Smooth muscle cell (in vitro differentiated cells): Measurements from ENCODE around the gene SFXN2. TPM values are rescaled to one million over a fixed set of nuclear protein-coding genes. Genes with fewer than 3 reads are reported as not detected.
A peak's percentile ranks its signal among the peaks of the same experiment; 100 is the strongest.
"Not testable (repeated sequence)": the region's sequence is repeated elsewhere in the genome, so short reads cannot be mapped to it uniquely, and the experiment has no call there.

Experiments used
- DNase-seq: peaks from one replicate; lab custom pipeline; 2025; ENCODE audit not compliant: unreplicated experiment; lab: John Stamatoyannopoulos, UW
- H2AFZ ChIP-seq: fragments of 200-600 bp; sonication (generic); 2 replicates; pipeline ENCODE4 v1.6.0; 2016; ENCODE audit warnings: antibody characterized with exemption, low read depth, mild to moderate bottlenecking
- H3F3A ChIP-seq: fragments of 200-600 bp; sonication (generic); 2 replicates; pipeline ENCODE4 v1.6.0; 2017; ENCODE audit warnings: antibody characterized with exemption, low read depth
- H3K27ac ChIP-seq: fragments of 200-600 bp; sonication (generic); 2 replicates; pipeline ENCODE4 v1.5.1; 2016; ENCODE audit warnings: low read depth, mild to moderate bottlenecking
- H3K27me3 ChIP-seq: fragments of 200-600 bp; sonication (generic); 2 replicates; pipeline ENCODE4 v1.6.1; 2016; ENCODE audit warnings: low read depth, mild to moderate bottlenecking
- H3K36me3 ChIP-seq: fragments of 200-600 bp; sonication (generic); 2 replicates; pipeline ENCODE4 v1.5.1; 2016; ENCODE audit warnings: low read depth
- H3K4me1 ChIP-seq: fragments of 200-600 bp; sonication (generic); 2 replicates; pipeline ENCODE4 v1.5.1; 2016; ENCODE audit warnings: low read depth
- H3K4me2 ChIP-seq: fragments of 200-600 bp; sonication (generic); 2 replicates; pipeline ENCODE4 v1.6.0; 2016; ENCODE audit warnings: mild to moderate bottlenecking
- H3K4me3 ChIP-seq: fragments of 200-600 bp; sonication (generic); 2 replicates; pipeline ENCODE4 v1.5.1; 2016; ENCODE audit warnings: mild to moderate bottlenecking
- H3K79me2 ChIP-seq: fragments of 200-600 bp; sonication (generic); 2 replicates; pipeline ENCODE4 v1.6.0; 2016; ENCODE audit warnings: low read depth, mild to moderate bottlenecking
- H3K9ac ChIP-seq: fragments of 200-600 bp; sonication (generic); 2 replicates; pipeline ENCODE4 v1.6.0; 2016; ENCODE audit warnings: low read depth
- H3K9me3 ChIP-seq: fragments of 200-600 bp; sonication (generic); replicated peaks from 2 replicates; pipeline ENCODE4 v1.5.1; 2016; ENCODE audit warnings: low read depth
- H4K20me1 ChIP-seq: fragments of 200-600 bp; sonication (generic); 2 replicates; pipeline ENCODE4 v1.6.0; 2016; ENCODE audit warnings: low read depth
- WGBS: methylation state at CpG from one replicate; pipeline ENCODE4 v1.1.7; 2016; ENCODE audit warnings: low lambda C conversion rate; 5-methylcytosine and 5-hydroxymethylcytosine counted together
- polyA plus RNA-seq: library from polyadenylated mRNA; unstranded; fragments of >200 nt; fragmentation: Nextera tagmentation; extraction: Ambion mirVana; gene quantifications from 2 replicates; pipeline ENCODE4 v1.2.1, GENCODE V29; 2016
- total RNA-seq: library from RNA; depleted of rRNA; stranded (reverse); fragments of >200 nt; gene quantifications from 2 replicates; pipeline ENCODE4 v1.2.3, GENCODE V29; 2014
- TF ChIP-seq, protein P1 (sequence below): fragments of 200-600 bp; sonication (generic); IDR thresholded peaks from 2 replicates; pipeline ENCODE4 v1.5.1; 2017; ENCODE audit warnings: borderline replicate concordance, mild to moderate bottlenecking, antibody characterized with exemption; ENCODE audit not compliant: insufficient read depth, poor library complexity, severe bottlenecking

The SFXN2 gene
- total and polyA plus RNA-seq, 2 experiments from 2014 or later: 2.0 to 2.9 TPM

DNA sequence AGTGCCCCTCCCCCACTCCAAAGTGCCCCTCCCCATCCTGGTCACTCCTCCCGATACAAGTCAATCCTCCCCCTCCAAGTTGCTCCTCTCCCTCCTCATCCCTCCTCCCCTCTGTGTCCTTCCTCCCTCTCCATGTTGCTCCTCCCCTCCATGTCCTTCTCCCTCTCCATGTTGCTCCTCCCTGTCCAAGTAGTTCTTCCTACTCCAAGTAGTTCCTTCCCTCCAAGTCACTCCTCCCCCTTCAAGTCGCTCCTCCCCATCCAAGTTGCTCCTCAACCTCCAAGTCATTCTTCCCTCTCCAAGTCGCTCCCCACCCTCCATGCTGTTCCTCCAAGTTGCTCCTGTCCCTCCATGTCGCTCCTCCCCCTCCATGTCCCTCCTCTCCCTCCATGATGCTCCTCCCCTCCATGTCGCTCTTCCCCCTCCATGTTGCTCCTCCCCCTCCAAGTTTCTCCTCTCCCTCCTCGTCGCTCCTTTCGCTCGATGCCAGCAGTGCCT, 20.7 kb downstream of the SFXN2 start:
- 93% methylated on average over 7 of the region's 9 CpGs for WGBS
- DNase-seq: no peak

DNA sequence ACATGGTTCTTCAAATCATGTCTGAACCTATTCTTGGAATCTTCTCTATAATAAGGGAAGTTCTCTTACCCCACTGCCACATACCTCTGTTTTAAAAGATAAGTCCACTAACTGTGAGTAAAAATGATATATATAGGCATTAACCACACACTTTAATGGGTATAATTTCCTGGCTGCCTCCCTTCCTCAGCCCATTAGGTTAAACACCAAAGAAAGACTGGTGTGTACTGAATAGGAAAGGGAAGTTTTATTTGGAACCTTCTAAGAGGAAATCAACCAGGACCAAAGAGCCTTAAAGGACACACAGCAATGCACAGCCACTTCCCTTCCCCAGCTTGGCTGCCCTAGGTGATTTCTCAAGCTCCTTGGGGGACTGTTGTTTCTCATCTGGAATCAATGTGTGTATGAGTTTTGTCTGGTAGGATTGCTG, 24.3 kb downstream of the SFXN2 start:
- TF ChIP-seq, protein P1, sequence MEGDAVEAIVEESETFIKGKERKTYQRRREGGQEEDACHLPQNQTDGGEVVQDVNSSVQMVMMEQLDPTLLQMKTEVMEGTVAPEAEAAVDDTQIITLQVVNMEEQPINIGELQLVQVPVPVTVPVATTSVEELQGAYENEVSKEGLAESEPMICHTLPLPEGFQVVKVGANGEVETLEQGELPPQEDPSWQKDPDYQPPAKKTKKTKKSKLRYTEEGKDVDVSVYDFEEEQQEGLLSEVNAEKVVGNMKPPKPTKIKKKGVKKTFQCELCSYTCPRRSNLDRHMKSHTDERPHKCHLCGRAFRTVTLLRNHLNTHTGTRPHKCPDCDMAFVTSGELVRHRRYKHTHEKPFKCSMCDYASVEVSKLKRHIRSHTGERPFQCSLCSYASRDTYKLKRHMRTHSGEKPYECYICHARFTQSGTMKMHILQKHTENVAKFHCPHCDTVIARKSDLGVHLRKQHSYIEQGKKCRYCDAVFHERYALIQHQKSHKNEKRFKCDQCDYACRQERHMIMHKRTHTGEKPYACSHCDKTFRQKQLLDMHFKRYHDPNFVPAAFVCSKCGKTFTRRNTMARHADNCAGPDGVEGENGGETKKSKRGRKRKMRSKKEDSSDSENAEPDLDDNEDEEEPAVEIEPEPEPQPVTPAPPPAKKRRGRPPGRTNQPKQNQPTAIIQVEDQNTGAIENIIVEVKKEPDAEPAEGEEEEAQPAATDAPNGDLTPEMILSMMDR: no peak
- Histone ChIP-seq H4K20me1 (no peaks in the 10 kb centered on the region), H3K9ac (no peak overlapping the region)

More for the DNA sequence above, 20.7 kb downstream of the SFXN2 start:
- Histone ChIP-seq H4K20me1 (no peaks in the 10 kb centered on the region), H3K9me3 (no peaks in the 10 kb centered on the region), H3K9ac (no peak overlapping the region), H3K27ac (no peak overlapping the region), H3K4me1 (no peaks in the 10 kb centered on the region), H3K36me3 (no peaks in the 10 kb centered on the region), H3K4me2 (no peak overlapping the region), H3K4me3 (no peak overlapping the region), H3K79me2 (no peaks in the 10 kb centered on the region), H2AFZ (no peak overlapping the region), H3F3A (no peaks in the 10 kb centered on the region), H3K27me3 (no peaks in the 10 kb centered on the region)
- TF ChIP-seq, protein P1: no peak

DNA sequence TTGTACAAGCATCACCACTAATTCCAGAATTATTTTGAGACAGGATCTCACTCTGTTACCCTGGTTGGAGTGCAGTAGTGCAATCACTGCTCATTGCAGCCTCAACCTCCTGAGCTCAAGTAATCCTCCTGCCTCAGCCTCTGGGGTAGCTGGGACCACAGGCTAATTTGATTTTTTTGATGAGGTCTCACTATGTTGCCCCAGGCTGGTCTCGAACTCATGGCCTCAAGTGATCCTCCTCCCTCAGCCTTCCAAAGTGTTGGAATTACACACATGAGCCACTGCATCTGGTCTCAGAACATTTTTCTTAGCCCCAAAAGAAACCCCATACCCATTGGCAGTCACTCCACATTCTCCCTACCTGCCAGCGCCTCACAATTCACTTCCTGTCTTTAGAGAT, 25.8 kb downstream of the SFXN2 start:
- peaks cover 2% of the 10 kb centered on the region for H4K20me1 ChIP-seq
- TF ChIP-seq, protein P1: no peak
- H3K27me3 ChIP-seq: no peaks in the 10 kb centered on the region
- no peak overlapping the region for H3K4me2 ChIP-seq
- H3K9ac ChIP-seq: no peak overlapping the region
- peaks cover 14% of the 10 kb centered on the region for H3K4me1 ChIP-seq
- no peak overlapping the region for H3K4me3 ChIP-seq
- 87% methylated on average over 2 of the region's 2 CpGs for WGBS
- DNase-seq: no peak
- H3K79me2 ChIP-seq: peaks cover 13% of the 10 kb centered on the region
- no peak overlapping the region for H3K27ac ChIP-seq
- H3K9me3 ChIP-seq: no peaks in the 10 kb centered on the region
- no peak overlapping the region for H2AFZ ChIP-seq
- no peaks in the 10 kb centered on the region for H3F3A ChIP-seq
- H3K36me3 ChIP-seq: no peaks in the 10 kb centered on the region

More for the DNA sequence above, 24.3 kb downstream of the SFXN2 start:
- Histone ChIP-seq H3K36me3 (no peaks in the 10 kb centered on the region), H3K4me1 (peaks cover 4% of the 10 kb centered on the region), H3K79me2 (no peaks in the 10 kb centered on the region), H3K4me3 (no peak overlapping the region), H3K4me2 (no peak overlapping the region), H3K27ac (no peak overlapping the region), H2AFZ (no peak overlapping the region), H3K9me3 (no peaks in the 10 kb centered on the region), H3K27me3 (no peaks in the 10 kb centered on the region), H3F3A (no peaks in the 10 kb centered on the region)
- DNase-seq: no peak

DNA sequence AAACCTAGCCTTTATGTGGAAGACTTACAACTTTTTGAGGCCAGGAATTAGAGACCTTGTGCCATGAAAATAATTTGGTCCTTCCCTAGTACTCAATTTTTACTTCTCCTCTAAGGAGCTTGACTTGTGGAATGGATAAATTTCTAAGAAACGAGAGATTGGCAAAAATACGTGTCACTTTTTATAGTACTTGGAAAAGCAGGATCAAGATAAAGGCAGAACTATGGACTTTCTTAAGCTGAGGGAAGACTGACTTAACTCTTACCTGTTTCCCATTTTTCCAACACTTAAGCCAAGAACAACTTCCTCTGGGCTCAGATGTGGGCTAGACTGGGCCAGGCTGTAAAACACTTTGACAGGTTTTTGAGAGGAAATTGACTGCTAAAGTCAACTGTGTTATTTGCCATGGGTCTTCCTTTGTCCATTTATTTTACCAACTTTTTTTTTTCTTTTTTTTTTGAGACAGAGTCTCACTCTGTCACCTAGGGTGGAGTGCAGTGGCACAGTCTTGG, 27.3 kb downstream of the SFXN2 start:
- Histone ChIP-seq H3K9ac (no peak overlapping the region), H4K20me1 (peaks cover 15% of the 10 kb centered on the region), H3K4me3 (no peak overlapping the region), H3K4me2 (no peak overlapping the region), H3K27ac (no peak overlapping the region), H3K9me3 (no peaks in the 10 kb centered on the region), H3K27me3 (no peaks in the 10 kb centered on the region), H3F3A (no peaks in the 10 kb centered on the region), H3K36me3 (no peaks in the 10 kb centered on the region), H2AFZ (no peak overlapping the region), H3K79me2 (peaks cover 29% of the 10 kb centered on the region), H3K4me1 (peaks cover 15% of the 10 kb centered on the region)
- TF ChIP-seq, protein P1: no peak
- no peak for DNase-seq
- 93% methylated on average over 2 of the region's 2 CpGs for WGBS

DNA sequence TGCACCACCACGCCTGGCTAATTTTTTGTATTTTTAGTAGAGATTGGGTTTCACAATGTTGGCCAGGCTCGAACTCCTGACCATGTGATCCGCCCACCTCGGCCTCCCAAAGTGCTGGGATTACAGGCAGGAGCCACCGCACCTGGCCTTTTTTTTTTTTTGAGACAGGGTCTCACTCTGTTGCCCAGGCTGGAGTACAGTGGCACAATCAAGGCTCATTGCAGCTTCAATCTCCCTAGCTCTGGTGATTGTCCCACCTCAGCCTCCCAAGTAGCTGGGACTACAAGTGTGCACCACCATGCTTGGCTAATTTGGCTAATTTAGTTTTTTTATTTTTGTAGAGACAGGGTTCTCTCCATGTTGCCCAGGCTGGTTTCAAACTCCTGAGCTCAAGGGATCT, 27.9 kb downstream of the SFXN2 start:
- not testable (repeated sequence) for H3K9ac ChIP-seq, H3F3A ChIP-seq, H3K4me3 ChIP-seq, H3K9me3 ChIP-seq, H3K27ac ChIP-seq, H3K4me2 ChIP-seq, H3K36me3 ChIP-seq, H3K27me3 ChIP-seq, DNase-seq
- peaks cover 32% of the 10 kb centered on the region for H3K79me2 ChIP-seq
- WGBS: 96% methylated on average over 5 of the region's 5 CpGs
- peaks cover 16% of the 10 kb centered on the region for H4K20me1 ChIP-seq
- peaks cover 15% of the 10 kb centered on the region for H3K4me1 ChIP-seq
- H2AFZ ChIP-seq: peak overlapping the region; percentile 97
